ENCODE results near the gene SDK1.

Gene SDK1

GRCh38 chr7:3469641-3470040 is 168.6 kb downstream of the SDK1 start:
- DNase-seq = no peak

GRCh38 chr7:3480197-3480596 is 179.1 kb downstream of the SDK1 start:
- no peak for DNase-seq

GRCh38 chr7:3481435-3481834 is 180.4 kb downstream of the SDK1 start:
- DNase-seq = no peak

GRCh38 chr7:3482147-3482921 is 181.3 kb downstream of the SDK1 start:
- DNase-seq = peak; percentile 26

GRCh38 chr7:3486841-3487240 is 185.8 kb downstream of the SDK1 start:
- DNase-seq = no peak

GRCh38 chr7:3488829-3489228 is 187.8 kb downstream of the SDK1 start:
- DNase-seq = no peak

- no peak for DNase-seq
Measured at GRCh38 chr7:3493499-3493898, 192.4 kb downstream of the SDK1 start.

- no peak for DNase-seq
Measured at GRCh38 chr7:3494947-3495346, 193.9 kb downstream of the SDK1 start.

GRCh38 chr7:3495530-3495929 is 194.5 kb downstream of the SDK1 start:
- DNase-seq = no peak

GRCh38 chr7:3495954-3496353 is 194.9 kb downstream of the SDK1 start:
- DNase-seq = no peak

GRCh38 chr7:3497796-3498195 is 196.7 kb downstream of the SDK1 start:
- DNase-seq = no peak

GRCh38 chr7:3501671-3502070 is 200.6 kb downstream of the SDK1 start:
- DNase-seq = no peak

- no peak for DNase-seq
Measured at GRCh38 chr7:3504384-3504783, 203.3 kb downstream of the SDK1 start.

- no peak for DNase-seq
Measured at GRCh38 chr7:3510101-3511020, 209.3 kb downstream of the SDK1 start.

GRCh38 chr7:3517344-3517743 is 216.3 kb downstream of the SDK1 start:
- DNase-seq = no peak

GRCh38 chr7:3518546-3518945 is 217.5 kb downstream of the SDK1 start:
- DNase-seq = no peak

GRCh38 chr7:3520206-3520605 is 219.2 kb downstream of the SDK1 start:
- DNase-seq = no peak

- DNase-seq = no peak
Measured at GRCh38 chr7:3527496-3528124, 226.6 kb downstream of the SDK1 start.

GRCh38 chr7:3533040-3533439 is 232.0 kb downstream of the SDK1 start:
- DNase-seq = no peak

- DNase-seq = no peak
Measured at GRCh38 chr7:3537210-3537875, 236.3 kb downstream of the SDK1 start.

GRCh38 chr7:3538041-3538440 is 237.0 kb downstream of the SDK1 start:
- DNase-seq = no peak

- DNase-seq = no peak
Measured at GRCh38 chr7:3540456-3541220, 239.6 kb downstream of the SDK1 start.

Measured in femur (tissue), 1 donor.